Activated naive CD4-positive, alpha-beta T cell treated with anti-CD3 and anti-CD28 coated beads, Interleukin-2, amount 50 U/mL, for 72 hours (primary cell): ENCODE measurements around the gene TACSTD2. TPM values are rescaled to one million over a fixed set of nuclear protein-coding genes. Genes with fewer than 3 reads are reported as not detected.
"Not testable (repeated sequence)": the region's sequence is repeated elsewhere in the genome, so short reads cannot be mapped to it uniquely, and the experiment has no call there.

ENCODE experiments used
- ATAC-seq, 2 donors: fragments of 150-1000 bp; cut with Tn5 transposase; 2 replicates each; pipeline ENCODE4 v1.10.0; 2021; ENCODE audit warnings: mild to moderate bottlenecking in 2 of 2, moderate library complexity in 2 of 2
- DNase-seq, 2 donors: peaks; one replicate each; pipeline ENCODE4 v3.0.0; 2021 to 2022; ENCODE audit warnings: low spot score in 2 of 2
- H3K27ac Mint-ChIP-seq, 2 donors: one replicate each; pipeline ENCODE4 v1.8.0; 2022; ENCODE audit warnings: mild to moderate bottlenecking in 2 of 2, mixed read lengths in 2 of 2
- H3K36me3 Mint-ChIP-seq, 2 donors: one replicate each; pipeline ENCODE4 v1.8.0; 2022; ENCODE audit warnings: mixed read lengths in 2 of 2
- H3K9me3 Mint-ChIP-seq, 2 donors: one replicate each; pipeline ENCODE4 v1.8.0; 2022; ENCODE audit warnings: mixed read lengths in 2 of 2
- total RNA-seq, 2 donors: library from RNA; stranded (reverse); gene quantifications; one replicate each; pipeline ENCODE4 v1.2.3, GENCODE V29; 2022

The TACSTD2 gene
- total RNA-seq, 2 donors from 2014 or later, result 0.14 to 0.16 TPM

- no peaks in the 10 kb centered on the region for H3K9me3 Mint-ChIP-seq
- ATAC-seq, result no peak
- no peak overlapping the region for H3K27ac Mint-ChIP-seq
- DNase-seq, result no peak
- H3K36me3 Mint-ChIP-seq, result peaks cover 5 to 12% of the 10 kb centered on the region in 2 donors
These were observed 2.2 kb downstream of the TACSTD2 start for GRCh38 chr1:58574816-58575215.

- H3K27ac Mint-ChIP-seq, result peak overlapping the region in 1 of 2 donors; percentile 50
These were observed 3.1 kb downstream of the TACSTD2 start for GRCh38 chr1:58573705-58574591.

DNA sequence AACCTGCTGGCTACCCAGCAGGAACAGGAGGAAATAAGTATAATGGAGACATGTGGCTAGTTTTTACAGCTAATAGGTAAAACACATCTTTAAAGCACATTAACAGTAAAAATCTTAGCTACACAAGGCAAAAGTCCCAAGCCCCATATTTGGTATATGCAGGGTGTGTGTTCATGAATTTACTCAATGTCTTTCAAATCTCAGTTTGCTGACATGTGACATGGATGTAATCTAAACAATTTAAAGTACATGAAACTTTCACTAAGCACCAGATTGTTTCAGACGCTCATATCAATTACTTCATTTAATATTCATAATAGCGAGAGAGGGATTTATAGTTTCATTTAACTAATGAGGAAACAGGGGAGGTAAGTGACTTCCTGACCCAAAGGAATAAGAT is 3.9 kb downstream of the TACSTD2 start:
- peak overlapping the region in 1 of 2 donors; percentile 50 for H3K27ac Mint-ChIP-seq
- DNase-seq (no peak), ATAC-seq (no peak)
- no peaks in the 10 kb centered on the region for H3K9me3 Mint-ChIP-seq
- H3K36me3 Mint-ChIP-seq, result peaks cover 5 to 12% of the 10 kb centered on the region in 2 donors

More at GRCh38 chr1:58573705-58574591, 3.1 kb downstream of the TACSTD2 start:
- no peaks in the 10 kb centered on the region for H3K9me3 Mint-ChIP-seq
- DNase-seq (peak in 1 of 2 donors; percentile 56), ATAC-seq (peak; percentile 98 to 99)
- H3K36me3 Mint-ChIP-seq, result peaks cover 5 to 12% of the 10 kb centered on the region in 2 donors

DNA sequence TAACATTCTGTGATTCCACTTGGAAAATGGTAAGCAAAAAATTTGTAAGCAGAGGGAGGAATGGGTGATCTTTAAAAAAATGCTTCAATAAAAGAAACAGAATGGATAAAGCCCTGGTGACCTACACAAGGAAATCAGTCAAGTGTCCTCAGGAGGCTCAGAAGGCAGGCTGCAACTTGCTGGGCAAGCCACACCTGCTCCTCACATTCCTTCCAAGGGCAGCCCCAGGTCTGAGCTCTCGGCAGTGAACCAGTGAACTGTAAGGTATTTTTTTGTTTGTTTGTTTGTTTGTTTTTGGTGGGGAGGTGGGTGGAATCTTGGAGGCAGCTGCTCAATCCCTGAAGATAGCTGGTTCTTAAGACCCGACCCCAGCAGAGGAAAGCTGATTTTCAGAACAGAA is 4.4 kb downstream of the TACSTD2 start:
- DNase-seq, result no peak
- Mint-ChIP-seq H3K36me3 (peaks cover 5 to 11% of the 10 kb centered on the region in 2 donors), H3K9me3 (no peaks in the 10 kb centered on the region), H3K27ac (peak overlapping the region in 1 of 2 donors; percentile 50)
- ATAC-seq, result no peak

GRCh38 chr1:58571616-58572015 is 5.4 kb downstream of the TACSTD2 start:
- no peaks in the 10 kb centered on the region for H3K9me3 Mint-ChIP-seq
- peaks cover 5% of the 10 kb centered on the region in 2 donors for H3K36me3 Mint-ChIP-seq
- H3K27ac Mint-ChIP-seq, result no peak overlapping the region
- ATAC-seq (no peak), DNase-seq (no peak)

DNA sequence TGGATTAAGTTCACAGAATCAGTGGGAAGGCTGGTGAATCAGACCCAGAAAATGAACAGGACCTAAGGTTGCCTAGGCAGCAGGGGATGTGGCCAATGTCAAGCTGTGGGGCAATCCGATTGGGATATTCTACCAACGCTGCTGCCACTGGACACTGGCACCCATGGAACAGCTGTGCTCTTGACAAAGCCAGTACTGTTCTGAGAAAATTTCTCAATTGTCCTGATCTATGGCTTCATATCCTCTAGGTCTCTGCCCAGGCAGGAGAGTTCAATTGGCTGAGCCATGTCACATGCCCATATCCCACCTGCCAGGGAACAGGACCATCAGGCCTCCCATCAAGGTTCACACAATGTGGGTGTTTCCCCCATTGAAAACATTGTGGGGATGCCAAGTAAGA is 6.2 kb downstream of the TACSTD2 start:
- H3K9me3 Mint-ChIP-seq, result no peaks in the 10 kb centered on the region
- no peak for ATAC-seq
- H3K27ac Mint-ChIP-seq, result no peak overlapping the region
- peaks cover 0 to 4% of the 10 kb centered on the region in 2 donors for H3K36me3 Mint-ChIP-seq
- no peak for DNase-seq

DNA sequence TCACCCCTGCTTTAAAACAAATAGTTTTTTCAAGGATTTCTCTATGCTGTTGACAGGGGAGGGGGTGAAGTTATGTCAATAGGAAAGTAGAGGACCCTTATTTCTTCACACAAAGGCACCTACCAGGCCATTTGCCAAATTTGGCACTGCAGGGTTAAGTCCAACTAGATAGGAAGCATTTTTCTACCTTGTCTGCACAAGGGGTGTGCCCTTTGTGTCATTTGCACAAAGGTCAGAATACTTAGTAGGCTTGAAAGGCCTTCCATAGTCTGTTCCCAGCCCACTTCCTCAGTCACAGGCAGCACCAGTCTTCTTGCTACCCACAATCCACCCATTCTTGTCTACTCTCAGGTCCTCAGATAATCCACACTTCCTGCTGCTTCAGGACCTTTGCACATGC is 7.0 kb downstream of the TACSTD2 start:
- no peak for ATAC-seq
- no peak overlapping the region for H3K27ac Mint-ChIP-seq

DNA sequence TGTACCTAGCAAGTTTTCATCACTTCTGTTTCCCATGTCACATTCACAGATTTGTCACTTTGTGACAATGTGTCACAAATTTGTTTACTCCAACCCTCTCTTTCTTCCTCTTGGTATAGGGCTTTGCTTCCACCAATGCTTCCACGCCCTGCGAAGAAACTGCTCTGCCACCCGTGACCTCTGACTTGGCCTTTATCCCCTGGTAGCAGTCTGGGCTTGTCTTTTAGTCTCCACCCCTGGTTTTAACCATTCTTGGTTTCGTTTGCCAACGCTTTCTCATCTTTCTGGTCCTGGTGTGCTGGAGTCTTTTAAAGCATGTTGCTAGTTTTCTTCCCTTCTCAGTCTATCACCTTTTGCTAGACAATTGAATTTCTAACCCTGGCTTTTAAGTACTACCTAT is 8.1 kb downstream of the TACSTD2 start:
- no peaks in the 10 kb centered on the region for H3K9me3 Mint-ChIP-seq
- DNase-seq (no peak), ATAC-seq (no peak)
- no peak overlapping the region for H3K27ac Mint-ChIP-seq
- no peaks in the 10 kb centered on the region for H3K36me3 Mint-ChIP-seq

More for the DNA sequence above, 7.0 kb downstream of the TACSTD2 start:
- H3K36me3 Mint-ChIP-seq, result no peaks in the 10 kb centered on the region
- no peaks in the 10 kb centered on the region for H3K9me3 Mint-ChIP-seq
- no peak for DNase-seq

- no peak for DNase-seq
- no peak overlapping the region for H3K27ac Mint-ChIP-seq
- no peaks in the 10 kb centered on the region for H3K36me3 Mint-ChIP-seq
- H3K9me3 Mint-ChIP-seq, result no peaks in the 10 kb centered on the region
- ATAC-seq, result no peak
These were observed 8.7 kb downstream of the TACSTD2 start for GRCh38 chr1:58568271-58568860.

GRCh38 chr1:58566339-58566738 is 10.7 kb downstream of the TACSTD2 start:
- DNase-seq (no peak), ATAC-seq (no peak)
- Mint-ChIP-seq H3K9me3 (no peaks in the 10 kb centered on the region), H3K36me3 (no peaks in the 10 kb centered on the region), H3K27ac (no peak overlapping the region)

DNA sequence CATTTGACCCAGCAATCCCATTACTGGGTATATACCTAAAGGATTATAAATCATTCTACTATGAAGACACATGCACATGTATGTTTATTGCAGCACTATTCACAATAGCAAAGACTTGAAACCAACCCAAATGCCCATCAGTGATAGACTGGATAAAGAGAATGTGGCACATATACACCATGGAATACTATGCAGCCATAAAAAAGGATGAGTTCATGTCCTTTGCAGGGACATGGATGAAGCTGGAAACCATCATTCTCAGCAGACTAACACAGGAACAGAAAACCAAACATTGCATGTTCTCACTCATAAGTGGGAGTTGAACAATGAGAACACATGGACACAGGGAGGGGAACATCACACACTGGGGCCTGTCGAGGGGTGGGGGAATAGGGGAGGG is 13.3 kb downstream of the TACSTD2 start:
- H3K27ac Mint-ChIP-seq, H3K9me3 Mint-ChIP-seq, ATAC-seq, DNase-seq, H3K36me3 Mint-ChIP-seq: not testable (repeated sequence)

DNA sequence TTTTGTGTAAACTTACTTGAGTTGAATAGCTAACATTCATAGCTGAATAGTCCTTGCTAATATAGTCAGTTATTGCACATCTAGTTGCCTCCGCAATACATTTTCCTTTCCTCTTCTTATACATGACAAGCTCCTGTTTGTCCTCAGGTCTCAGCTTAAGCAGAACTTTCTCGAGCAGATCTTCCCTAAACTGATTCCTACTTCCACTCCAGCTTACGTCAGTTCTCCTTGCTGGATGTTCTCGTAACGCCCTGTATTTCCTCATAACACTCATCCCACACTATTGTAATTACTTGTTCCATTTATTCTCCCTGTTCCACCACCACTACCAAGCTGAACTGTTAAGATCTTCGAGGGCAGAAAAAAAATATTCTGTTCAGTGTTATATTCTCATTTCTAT is 15.4 kb downstream of the TACSTD2 start:
- DNase-seq (no peak), ATAC-seq (no peak)
- H3K36me3 Mint-ChIP-seq, result no peaks in the 10 kb centered on the region
- no peaks in the 10 kb centered on the region for H3K9me3 Mint-ChIP-seq
- no peak overlapping the region for H3K27ac Mint-ChIP-seq

DNA sequence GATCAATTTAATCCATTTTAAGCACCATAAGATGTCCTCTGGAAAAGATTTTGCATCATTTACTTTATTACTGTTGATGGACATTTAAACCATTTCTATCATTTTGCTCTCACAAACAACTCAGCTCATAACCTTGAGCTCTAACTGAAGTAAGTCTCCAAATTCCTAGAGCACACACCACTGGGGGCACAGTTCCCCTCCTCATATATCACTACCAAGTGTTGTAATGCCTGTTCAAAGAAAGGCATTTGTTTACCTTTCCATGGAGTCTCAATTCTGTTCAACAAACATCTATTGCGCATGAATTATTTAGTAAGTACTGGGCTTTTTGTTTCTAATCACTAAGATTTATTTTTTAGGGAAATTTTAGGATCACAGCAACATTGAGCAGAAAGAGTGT is 21.7 kb downstream of the TACSTD2 start:
- Mint-ChIP-seq H3K27ac (no peak overlapping the region), H3K9me3 (no peaks in the 10 kb centered on the region), H3K36me3 (no peaks in the 10 kb centered on the region)
- DNase-seq (no peak), ATAC-seq (no peak)

- DNase-seq, result no peak
- Mint-ChIP-seq H3K36me3 (no peaks in the 10 kb centered on the region), H3K9me3 (no peaks in the 10 kb centered on the region)
These were observed 25.6 kb downstream of the TACSTD2 start for GRCh38 chr1:58551186-58552140.

GRCh38 chr1:58549291-58549690 is 27.8 kb downstream of the TACSTD2 start:
- not testable (repeated sequence) for H3K36me3 Mint-ChIP-seq, H3K27ac Mint-ChIP-seq, DNase-seq, H3K9me3 Mint-ChIP-seq, ATAC-seq

More at GRCh38 chr1:58551186-58552140, 25.6 kb downstream of the TACSTD2 start:
- ATAC-seq, result no peak
- H3K27ac Mint-ChIP-seq, result no peak overlapping the region

- Mint-ChIP-seq H3K9me3 (no peaks in the 10 kb centered on the region), H3K27ac (peak overlapping the region in 1 of 2 donors; percentile 19), H3K36me3 (peaks cover 0 to 10% of the 10 kb centered on the region in 2 donors)
- DNase-seq (no peak), ATAC-seq (no peak)
These were observed 28.7 kb downstream of the TACSTD2 start for GRCh38 chr1:58548371-58548770.
